Measurements from ENCODE around the gene LARP1.
"Not testable (repeated sequence)": the region's sequence is repeated elsewhere in the genome, so short reads cannot be mapped to it uniquely, and the experiment has no call there.

Gene LARP1

GRCh38 chr5:154729613-154730012 is 25.6 kb upstream of the LARP1 start:
- Histone ChIP-seq H4K20me1 (ENCODE audit: insufficient read depth, low read length, poor library complexity, severe bottlenecking) (no peaks in the 10 kb centered on the region), H3K9me3 (ENCODE audit: insufficient read depth, low read depth, low read length) (no peaks in the 10 kb centered on the region), H3F3A (ENCODE audit: low read depth) (no peaks in the 10 kb centered on the region), H3K79me2 (ENCODE audit: insufficient read depth, low read length) (no peaks in the 10 kb centered on the region), H3K4me1 (ENCODE audit: insufficient read depth, low read length, poor library complexity, severe bottlenecking) (no peaks in the 10 kb centered on the region), H3K9me2 (replicated peaks; ENCODE audit: low read depth, low read length) (no peaks in the 10 kb centered on the region), H3K27me3 (ENCODE audit: insufficient read depth, low read length, poor library complexity, severe bottlenecking) (no peaks in the 10 kb centered on the region), H2AFZ (ENCODE audit: low read length) (no peak overlapping the region), H3K4me2 (ENCODE audit: low read depth, low read length, poor library complexity, severe bottlenecking) (no peak overlapping the region), H3K36me3 (ENCODE audit: insufficient read depth, low read length) (no peaks in the 10 kb centered on the region), H3K4me3 (ENCODE audit: low read length, poor library complexity, severe bottlenecking) (no peak overlapping the region), H3K9ac (ENCODE audit: low read depth, low read length, poor library complexity, severe bottlenecking) (no peak overlapping the region)
- TF ChIP-seq EZH2phosphoT487 (IDR thresholded peaks at IDR 0.05; ENCODE audit: borderline replicate concordance), result no peak
- TF ChIP-seq CTCF (conservative IDR thresholded peaks at IDR 0.05; ENCODE audit: low read length), result no peak

- not testable (repeated sequence) for H4K20me1 ChIP-seq (ENCODE audit: insufficient read depth, low read length, poor library complexity, severe bottlenecking); H3K4me2 ChIP-seq (ENCODE audit: low read depth, low read length, poor library complexity, severe bottlenecking); H3K9me3 ChIP-seq (ENCODE audit: insufficient read depth, low read depth, low read length); H3K4me3 ChIP-seq (ENCODE audit: low read length, poor library complexity, severe bottlenecking); H3K4me1 ChIP-seq (ENCODE audit: insufficient read depth, low read length, poor library complexity, severe bottlenecking); H3K9me2 ChIP-seq (replicated peaks; ENCODE audit: low read depth, low read length); H2AFZ ChIP-seq (ENCODE audit: low read length); H3F3A ChIP-seq (ENCODE audit: low read depth); H3K79me2 ChIP-seq (ENCODE audit: insufficient read depth, low read length); H3K36me3 ChIP-seq (ENCODE audit: insufficient read depth, low read length); H3K27me3 ChIP-seq (ENCODE audit: insufficient read depth, low read length, poor library complexity, severe bottlenecking); H3K9ac ChIP-seq (ENCODE audit: low read depth, low read length, poor library complexity, severe bottlenecking)
Measured at GRCh38 chr5:154730761-154731160, 24.4 kb upstream of the LARP1 start.

GRCh38 chr5:154732212-154732611 is 23.0 kb upstream of the LARP1 start:
- H3K4me3 ChIP-seq (ENCODE audit: low read length, poor library complexity, severe bottlenecking), result no peak overlapping the region
- no peaks in the 10 kb centered on the region for H3K4me1 ChIP-seq (ENCODE audit: insufficient read depth, low read length, poor library complexity, severe bottlenecking)
- H3K4me2 ChIP-seq (ENCODE audit: low read depth, low read length, poor library complexity, severe bottlenecking), result no peak overlapping the region
- H3K9ac ChIP-seq (ENCODE audit: low read depth, low read length, poor library complexity, severe bottlenecking), result no peak overlapping the region
- TF ChIP-seq CTCF (conservative IDR thresholded peaks at IDR 0.05; ENCODE audit: low read length) (no peak), EZH2phosphoT487 (IDR thresholded peaks at IDR 0.05; ENCODE audit: borderline replicate concordance) (no peak)
- no peaks in the 10 kb centered on the region for H4K20me1 ChIP-seq (ENCODE audit: insufficient read depth, low read length, poor library complexity, severe bottlenecking)
- no peak overlapping the region for H2AFZ ChIP-seq (ENCODE audit: low read length)
- no peaks in the 10 kb centered on the region for H3K9me2 ChIP-seq (replicated peaks; ENCODE audit: low read depth, low read length)
- H3K27me3 ChIP-seq (ENCODE audit: insufficient read depth, low read length, poor library complexity, severe bottlenecking), result no peaks in the 10 kb centered on the region
- H3K9me3 ChIP-seq (ENCODE audit: insufficient read depth, low read depth, low read length), result no peaks in the 10 kb centered on the region
- no peaks in the 10 kb centered on the region for H3K79me2 ChIP-seq (ENCODE audit: insufficient read depth, low read length)
- no peaks in the 10 kb centered on the region for H3K36me3 ChIP-seq (ENCODE audit: insufficient read depth, low read length)
- H3F3A ChIP-seq (ENCODE audit: low read depth), result no peaks in the 10 kb centered on the region

DNA sequence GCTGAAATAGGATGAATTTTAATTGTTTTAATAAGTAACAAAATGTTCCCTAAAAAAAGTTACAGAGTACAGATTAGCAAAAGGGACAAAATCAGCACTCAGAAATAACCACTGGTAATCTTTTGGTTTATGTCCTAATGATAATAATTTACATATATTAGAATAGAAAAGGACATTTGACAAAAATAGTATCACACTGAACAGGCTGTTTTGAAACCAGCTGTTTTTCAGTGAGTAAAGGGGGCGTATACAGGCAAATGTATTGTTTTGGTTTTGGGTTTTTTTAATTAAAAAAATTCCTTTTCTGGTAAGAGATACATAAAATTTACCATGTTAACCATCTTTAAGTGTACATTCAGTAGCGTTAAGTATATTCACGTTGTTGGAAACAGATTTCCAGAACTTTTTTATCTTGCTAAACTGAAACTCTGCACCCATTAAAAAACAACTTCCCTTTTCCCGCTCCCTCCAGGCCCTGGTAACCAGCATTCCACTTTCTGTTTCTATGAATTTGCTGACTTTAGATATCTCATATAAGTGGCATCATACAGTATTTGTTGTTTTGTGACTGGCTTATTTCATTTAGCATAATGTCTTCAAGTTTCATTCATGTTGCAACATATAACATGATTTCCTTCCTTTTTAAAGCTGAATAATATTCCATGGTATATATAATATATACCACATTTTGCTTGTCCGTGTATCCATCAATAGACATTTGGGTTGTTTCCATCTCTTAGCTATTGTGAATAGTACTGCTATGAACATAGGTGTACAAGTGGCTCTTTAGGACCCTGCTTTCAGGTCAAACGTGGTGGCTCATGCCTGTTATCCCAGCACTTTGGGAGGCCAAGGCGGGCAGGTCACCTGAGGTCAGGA is 20.6 kb upstream of the LARP1 start:
- Histone ChIP-seq H3K9ac (ENCODE audit: low read depth, low read length, poor library complexity, severe bottlenecking) (no peak overlapping the region), H3K27me3 (ENCODE audit: insufficient read depth, low read length, poor library complexity, severe bottlenecking) (no peaks in the 10 kb centered on the region), H4K20me1 (ENCODE audit: insufficient read depth, low read length, poor library complexity, severe bottlenecking) (no peaks in the 10 kb centered on the region), H3K79me2 (ENCODE audit: insufficient read depth, low read length) (no peaks in the 10 kb centered on the region), H3K4me3 (ENCODE audit: low read length, poor library complexity, severe bottlenecking) (no peak overlapping the region), H3K9me2 (replicated peaks; ENCODE audit: low read depth, low read length) (no peaks in the 10 kb centered on the region), H3F3A (ENCODE audit: low read depth) (no peaks in the 10 kb centered on the region), H2AFZ (ENCODE audit: low read length) (no peak overlapping the region), H3K36me3 (ENCODE audit: insufficient read depth, low read length) (no peaks in the 10 kb centered on the region), H3K4me2 (ENCODE audit: low read depth, low read length, poor library complexity, severe bottlenecking) (no peak overlapping the region), H3K9me3 (ENCODE audit: insufficient read depth, low read depth, low read length) (no peaks in the 10 kb centered on the region), H3K4me1 (ENCODE audit: insufficient read depth, low read length, poor library complexity, severe bottlenecking) (no peaks in the 10 kb centered on the region)
- no peak for TF ChIP-seq EZH2phosphoT487 (IDR thresholded peaks at IDR 0.05; ENCODE audit: borderline replicate concordance)
- TF ChIP-seq CTCF (conservative IDR thresholded peaks at IDR 0.05; ENCODE audit: low read length), result no peak

DNA sequence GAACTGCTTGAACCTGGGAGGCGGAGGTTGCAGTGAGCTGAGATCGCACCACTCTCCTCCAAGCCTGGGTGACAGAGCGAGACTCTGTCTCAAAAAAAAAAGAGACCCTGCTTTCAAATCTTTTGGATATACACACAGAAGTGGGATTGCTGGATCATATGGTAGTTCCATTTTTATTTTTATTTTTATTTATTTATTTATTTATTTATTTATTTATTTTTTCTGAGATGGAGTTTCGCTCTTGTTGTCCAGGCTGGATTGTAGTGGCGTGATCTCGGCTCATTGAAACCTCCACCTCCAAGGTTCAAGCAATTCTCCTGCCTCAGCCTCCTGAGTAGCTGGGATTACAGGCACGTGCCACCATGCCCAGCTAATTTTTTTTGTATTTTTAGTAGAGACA is 19.8 kb upstream of the LARP1 start:
- not testable (repeated sequence) for H3K9me2 ChIP-seq (replicated peaks; ENCODE audit: low read depth, low read length); H3K36me3 ChIP-seq (ENCODE audit: insufficient read depth, low read length); H3K4me3 ChIP-seq (ENCODE audit: low read length, poor library complexity, severe bottlenecking); H3K4me1 ChIP-seq (ENCODE audit: insufficient read depth, low read length, poor library complexity, severe bottlenecking); H4K20me1 ChIP-seq (ENCODE audit: insufficient read depth, low read length, poor library complexity, severe bottlenecking); H3K27me3 ChIP-seq (ENCODE audit: insufficient read depth, low read length, poor library complexity, severe bottlenecking); H2AFZ ChIP-seq (ENCODE audit: low read length); H3K9me3 ChIP-seq (ENCODE audit: insufficient read depth, low read depth, low read length); H3F3A ChIP-seq (ENCODE audit: low read depth); H3K79me2 ChIP-seq (ENCODE audit: insufficient read depth, low read length); H3K4me2 ChIP-seq (ENCODE audit: low read depth, low read length, poor library complexity, severe bottlenecking); H3K9ac ChIP-seq (ENCODE audit: low read depth, low read length, poor library complexity, severe bottlenecking)
